NCI-H524 treated with DMSO at 0.1 percent for 48 hours (cell line): ENCODE data around the gene SLC10A6.

Source experiments
- DNase-seq: peaks from one replicate; lab custom pipeline; 2025; lab: John Stamatoyannopoulos, UW

Gene SLC10A6

DNA sequence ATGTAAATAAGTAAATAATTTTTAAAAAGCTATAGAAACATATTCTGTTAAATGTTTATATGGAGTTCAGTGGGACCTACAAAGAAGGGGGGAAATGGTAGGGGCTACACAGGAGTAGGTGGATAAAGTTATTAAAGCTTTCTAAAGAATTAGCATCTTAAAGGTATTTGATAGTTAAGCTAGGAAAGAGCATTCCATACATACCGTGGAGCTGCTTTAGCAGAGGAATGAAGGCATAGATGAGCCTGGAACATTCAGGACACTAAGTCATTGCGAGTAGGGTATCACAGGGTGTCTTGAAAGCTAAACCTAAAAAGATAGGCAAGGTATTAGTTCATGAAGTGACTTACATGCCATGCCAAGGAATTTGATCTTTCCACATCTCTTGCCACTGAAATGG is 60.4 kb downstream of the SLC10A6 start:
- DNase-seq = no peak

DNA sequence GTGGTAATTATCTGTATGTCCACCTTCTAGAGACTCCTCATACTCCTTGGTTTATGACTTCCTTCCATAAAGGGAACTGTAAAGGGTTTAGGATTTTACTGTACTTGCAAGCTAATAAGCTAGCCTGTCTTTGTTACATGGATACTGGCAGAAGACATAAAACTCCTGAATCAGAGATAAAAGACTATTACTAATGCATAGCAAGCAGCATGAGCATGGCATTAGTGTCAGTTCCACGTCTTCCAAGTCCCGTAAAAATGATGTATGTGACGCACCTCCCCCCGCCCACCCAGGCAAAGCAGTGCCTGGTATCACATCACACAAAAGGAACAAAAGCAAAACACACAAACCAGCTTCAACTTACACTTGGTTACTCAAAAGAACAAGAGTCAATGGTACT is 71.0 kb downstream of the SLC10A6 start:
- DNase-seq = no peak

DNA sequence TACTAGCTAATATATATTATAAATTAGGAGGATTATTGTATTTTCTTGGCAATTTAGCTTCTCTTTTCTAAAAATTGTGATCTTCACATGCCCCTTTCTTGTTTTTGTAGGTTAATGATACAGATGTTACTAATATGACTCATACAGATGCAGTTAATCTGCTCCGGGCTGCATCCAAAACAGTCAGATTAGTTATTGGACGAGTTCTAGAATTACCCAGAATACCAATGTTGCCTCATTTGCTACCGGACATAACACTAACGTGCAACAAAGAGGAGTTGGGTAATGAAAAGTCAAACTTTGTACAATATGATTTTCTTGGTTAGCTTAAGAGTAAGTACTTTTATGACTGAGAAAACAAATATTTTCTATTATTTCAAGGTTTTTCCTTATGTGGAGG is 74.1 kb downstream of the SLC10A6 start:
- DNase-seq = no peak
